HEK293 (cell line): Measurements from ENCODE around the gene UACA.
A peak's percentile ranks its signal among the peaks of the same experiment; 100 is the strongest.

Source experiments
- CTCF ChIA-PET: fragments of 350-600 bp; formaldehyde crosslinking; extraction: SDS; loops from one replicate; lab custom pipeline; 2021; ENCODE audit warnings: antibody characterized with exemption; lab: Yijun Ruan, JAX
- POLR2A ChIA-PET: fragments of 300-600 bp; formaldehyde crosslinking; extraction: SDS; loops from one replicate; lab custom pipeline; 2020; ENCODE audit warnings: antibody characterized with exemption, inconsistent platforms; lab: Yijun Ruan, JAX
- H3K27ac ChIP-seq: fragments of 200-500 bp; sonication (Bioruptor generic); 2 replicates; pipeline ENCODE4 v1.5.1; 2014; ENCODE audit warnings: low read depth, low read length, control low read depth, inconsistent platforms; ENCODE audit errors: extremely low read depth
- H3K36me3 ChIP-seq, 2 experiments: fragments of 200-500 bp in 1 of 2; sonication (Bioruptor generic) in 1 of 2; 1 replicate in 1 of 2; 2 replicates in 1 of 2; pipeline ENCODE4 v1.5.1; 2014 to 2017; ENCODE audit warnings: inconsistent platforms in 2 of 2, low read length in 2 of 2; ENCODE audit not compliant: control insufficient read depth in 2 of 2, insufficient read depth in 1 of 2
- H3K4me1 ChIP-seq: fragments of 200-500 bp; sonication (Bioruptor generic); 2 replicates; pipeline ENCODE4 v1.5.1; 2014; ENCODE audit warnings: mild to moderate bottlenecking, low read length, inconsistent platforms; ENCODE audit not compliant: control insufficient read depth, insufficient read depth
- H3K4me3 ChIP-seq: 2 replicates; pipeline ENCODE4 v1.5.1; 2011; ENCODE audit warnings: low read depth, mild to moderate bottlenecking, control low read depth, low read length, moderate library complexity
- H3K9me3 ChIP-seq: fragments of 200-500 bp; sonication (Bioruptor generic); 2 replicates; pipeline ENCODE4 v1.5.1; 2014; ENCODE audit warnings: low read depth, low read length, inconsistent platforms; ENCODE audit not compliant: control insufficient read depth, insufficient read depth
- BCL11B ChIP-seq: fragments of 450-650 bp; formaldehyde crosslinking; IDR thresholded peaks from 2 replicates; pipeline ENCODE4 v1.5.1; 2016; ENCODE audit warnings: low read depth, missing biosample characterization, missing genetic modification characterization
- EGR2 ChIP-seq: fragments of 450-650 bp; formaldehyde crosslinking; IDR thresholded peaks from 2 replicates; pipeline ENCODE4 v1.5.1; 2016; ENCODE audit warnings: low read depth, missing biosample characterization, missing genetic modification characterization
- GLI4 ChIP-seq: fragments of 450-650 bp; formaldehyde crosslinking; IDR thresholded peaks from 2 replicates; pipeline ENCODE4 v1.5.1; 2016; ENCODE audit warnings: missing biosample characterization, missing genetic modification characterization
- GLIS2 ChIP-seq: fragments of 450-650 bp; formaldehyde crosslinking; IDR thresholded peaks from 2 replicates; pipeline ENCODE4 v1.5.1; 2016; ENCODE audit warnings: missing biosample characterization, missing genetic modification characterization
- KLF7 ChIP-seq: fragments of 450-650 bp; formaldehyde crosslinking; IDR thresholded peaks from 2 replicates; pipeline ENCODE4 v1.5.1; 2016; ENCODE audit warnings: missing biosample characterization, missing genetic modification characterization, borderline replicate concordance
- MYNN ChIP-seq: fragments of 450-650 bp; formaldehyde crosslinking; IDR thresholded peaks from 2 replicates; pipeline ENCODE4 v1.5.1; 2016; ENCODE audit warnings: missing biosample characterization, missing genetic modification characterization, borderline replicate concordance
- SP7 ChIP-seq: fragments of 450-650 bp; formaldehyde crosslinking; IDR thresholded peaks from 2 replicates; pipeline ENCODE4 v1.5.1; 2016; ENCODE audit warnings: missing biosample characterization, missing genetic modification characterization
- ZFHX2 ChIP-seq: fragments of 450-650 bp; formaldehyde crosslinking; conservative IDR thresholded peaks from 2 replicates; pipeline ENCODE4 v1.5.1; 2016; ENCODE audit warnings: missing biosample characterization, missing genetic modification characterization
- ZNF132 ChIP-seq: fragments of 450-650 bp; formaldehyde crosslinking; IDR thresholded peaks from 2 replicates; pipeline ENCODE4 v1.5.1; 2017; ENCODE audit warnings: missing biosample characterization, missing genetic modification characterization, borderline replicate concordance
- ZNF146 ChIP-seq: fragments of 450-650 bp; formaldehyde crosslinking; IDR thresholded peaks from 2 replicates; pipeline ENCODE4 v1.5.1; 2016; ENCODE audit warnings: missing biosample characterization, missing genetic modification characterization
- ZNF223 ChIP-seq: fragments of 450-650 bp; formaldehyde crosslinking; IDR thresholded peaks from 2 replicates; pipeline ENCODE4 v1.5.1; 2016; ENCODE audit warnings: missing biosample characterization, missing genetic modification characterization
- ZNF248 ChIP-seq: fragments of 450-650 bp; formaldehyde crosslinking; IDR thresholded peaks from 2 replicates; pipeline ENCODE4 v1.5.1; 2017; ENCODE audit warnings: missing biosample characterization, missing genetic modification characterization
- ZNF335 ChIP-seq: fragments of 450-650 bp; formaldehyde crosslinking; conservative IDR thresholded peaks from 2 replicates; pipeline ENCODE4 v1.5.1; 2016; ENCODE audit warnings: missing biosample characterization, missing genetic modification characterization
- ZNF549 ChIP-seq: fragments of 450-650 bp; IDR thresholded peaks from 2 replicates; pipeline ENCODE4 v1.5.1; 2018; ENCODE audit warnings: missing biosample characterization, missing genetic modification characterization, mild to moderate bottlenecking, inconsistent platforms, moderate library complexity
- ZNF600 ChIP-seq: fragments of 450-650 bp; formaldehyde crosslinking; IDR thresholded peaks from 2 replicates; pipeline ENCODE4 v1.5.1; 2016; ENCODE audit warnings: missing biosample characterization, missing genetic modification characterization
- ZNF621 ChIP-seq: fragments of 450-650 bp; formaldehyde crosslinking; IDR thresholded peaks from 2 replicates; pipeline ENCODE4 v1.5.1; 2017; ENCODE audit warnings: missing biosample characterization, missing genetic modification characterization
- ZSCAN16 ChIP-seq: fragments of 450-650 bp; formaldehyde crosslinking; IDR thresholded peaks from 2 replicates; pipeline ENCODE4 v1.5.1; 2016; ENCODE audit warnings: missing biosample characterization, missing genetic modification characterization
- TF ChIP-seq, protein P1 (sequence below): fragments of 450-650 bp; formaldehyde crosslinking; IDR thresholded peaks from 2 replicates; pipeline ENCODE4 v1.5.1; 2016; ENCODE audit warnings: missing biosample characterization, missing genetic modification characterization
- TF ChIP-seq, protein P2 (sequence below): fragments of 450-650 bp; formaldehyde crosslinking; IDR thresholded peaks from 2 replicates; pipeline ENCODE4 v1.5.1; 2016; ENCODE audit warnings: missing biosample characterization, missing genetic modification characterization
- TF ChIP-seq, protein P3 (sequence below): fragments of 450-650 bp; formaldehyde crosslinking; IDR thresholded peaks from 2 replicates; pipeline ENCODE4 v1.5.1; 2016; ENCODE audit warnings: missing biosample characterization, missing genetic modification characterization
- TF ChIP-seq, protein P4 (sequence below): fragments of 450-650 bp; formaldehyde crosslinking; IDR thresholded peaks from 2 replicates; pipeline ENCODE4 v1.5.1; 2017; ENCODE audit warnings: missing biosample characterization, missing genetic modification characterization
- TF ChIP-seq, protein P5 (sequence below): fragments of 450-650 bp; formaldehyde crosslinking; IDR thresholded peaks from 2 replicates; pipeline ENCODE4 v1.5.0; 2017; ENCODE audit warnings: missing biosample characterization, missing genetic modification characterization, borderline replicate concordance

Gene UACA

DNA sequence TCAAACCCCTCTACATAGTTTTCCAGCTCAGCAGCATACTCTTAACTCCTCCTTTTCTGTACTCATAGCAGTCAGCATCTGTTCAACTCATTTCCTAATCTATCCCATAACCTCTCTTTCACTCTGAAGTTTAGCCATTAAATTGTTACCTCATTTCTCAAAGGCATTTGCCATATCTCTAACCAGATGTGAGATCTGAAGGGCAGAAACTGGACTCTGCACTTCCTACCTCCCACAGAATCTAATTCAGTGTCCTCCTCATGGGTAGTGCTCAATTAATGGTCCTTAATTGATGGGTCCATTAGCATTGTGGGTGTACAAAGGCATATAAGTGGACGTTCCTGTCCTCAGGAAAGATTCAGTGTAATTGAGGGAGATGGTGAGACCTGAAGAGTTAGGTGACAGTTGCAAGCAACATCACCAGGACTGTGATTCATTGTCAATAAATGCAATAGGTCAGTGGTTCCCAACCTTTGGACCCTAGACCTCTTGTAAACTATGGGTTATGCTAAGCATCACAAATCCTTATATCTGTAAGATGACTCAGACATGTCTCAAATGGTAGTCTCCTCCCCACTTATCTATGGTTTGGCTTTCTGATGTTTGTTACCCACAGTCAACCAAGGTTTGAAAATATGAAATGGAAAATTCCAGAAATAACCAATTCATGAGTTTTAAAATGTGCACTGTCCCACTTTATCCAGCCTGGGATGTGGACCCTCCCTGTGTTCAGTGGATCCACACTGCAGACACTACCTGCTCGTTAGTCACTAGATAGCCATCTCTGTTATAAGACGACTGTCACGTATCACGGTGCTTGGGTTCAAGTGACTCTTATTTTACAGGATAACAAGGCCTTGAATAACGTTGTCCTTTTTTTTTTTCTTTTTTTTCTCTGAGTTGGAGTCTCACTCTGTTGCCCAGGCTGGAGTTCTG lies 25.0 kb upstream of the UACA start:
- Histone ChIP-seq H3K4me3 (no peak overlapping the region), H3K36me3 (no peaks in the 10 kb centered on the region), H3K4me1 (no peaks in the 10 kb centered on the region), H3K9me3 (no peaks in the 10 kb centered on the region), H3K27ac (no peak overlapping the region)
- ChIA-PET CTCF (interaction anchor here (0.7 to 1.4 kb wide), 3 partner anchors 12 to 36 kb away, joined by 3 to 10 read pairs (median 4); no protein-coding TSS in a partner anchor), POLR2A (interaction anchor here (0.9 to 2.4 kb wide), 3 partner anchors 10 to 66 kb away, joined by 3 to 9 read pairs (median 6); partner anchors contain the start of gene UACA)
- TF ChIP-seq, protein P1, sequence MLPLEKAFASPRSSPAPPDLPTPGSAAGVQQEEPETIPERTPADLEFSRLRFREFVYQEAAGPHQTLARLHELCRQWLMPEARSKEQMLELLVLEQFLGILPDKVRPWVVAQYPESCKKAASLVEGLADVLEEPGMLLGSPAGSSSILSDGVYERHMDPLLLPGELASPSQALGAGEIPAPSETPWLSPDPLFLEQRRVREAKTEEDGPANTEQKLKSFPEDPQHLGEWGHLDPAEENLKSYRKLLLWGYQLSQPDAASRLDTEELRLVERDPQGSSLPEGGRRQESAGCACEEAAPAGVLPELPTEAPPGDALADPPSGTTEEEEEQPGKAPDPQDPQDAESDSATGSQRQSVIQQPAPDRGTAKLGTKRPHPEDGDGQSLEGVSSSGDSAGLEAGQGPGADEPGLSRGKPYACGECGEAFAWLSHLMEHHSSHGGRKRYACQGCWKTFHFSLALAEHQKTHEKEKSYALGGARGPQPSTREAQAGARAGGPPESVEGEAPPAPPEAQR (tag by site-specific recombination): no peak
- TF ChIP-seq BCL11B (no peak), GLIS2 (tag by site-specific recombination) (no peak), ZNF600 (0 out of 2 replicates have a peak, but pooled peaks have one; percentile 8), EGR2 (tag by site-specific recombination) (no peak), SP7 (tag by site-specific recombination) (peak; percentile 47), ZNF146 (tag by site-specific recombination) (no peak), ZNF132 (tag by site-specific recombination) (no peak), GLI4 (tag by site-specific recombination) (no peak), MYNN (tag by site-specific recombination) (no peak), ZNF335 (tag by site-specific recombination) (peak; percentile 62), ZSCAN16 (tag by site-specific recombination) (no peak), ZFHX2 (tag by site-specific recombination) (peak; percentile 52)
- TF ChIP-seq, protein P2, sequence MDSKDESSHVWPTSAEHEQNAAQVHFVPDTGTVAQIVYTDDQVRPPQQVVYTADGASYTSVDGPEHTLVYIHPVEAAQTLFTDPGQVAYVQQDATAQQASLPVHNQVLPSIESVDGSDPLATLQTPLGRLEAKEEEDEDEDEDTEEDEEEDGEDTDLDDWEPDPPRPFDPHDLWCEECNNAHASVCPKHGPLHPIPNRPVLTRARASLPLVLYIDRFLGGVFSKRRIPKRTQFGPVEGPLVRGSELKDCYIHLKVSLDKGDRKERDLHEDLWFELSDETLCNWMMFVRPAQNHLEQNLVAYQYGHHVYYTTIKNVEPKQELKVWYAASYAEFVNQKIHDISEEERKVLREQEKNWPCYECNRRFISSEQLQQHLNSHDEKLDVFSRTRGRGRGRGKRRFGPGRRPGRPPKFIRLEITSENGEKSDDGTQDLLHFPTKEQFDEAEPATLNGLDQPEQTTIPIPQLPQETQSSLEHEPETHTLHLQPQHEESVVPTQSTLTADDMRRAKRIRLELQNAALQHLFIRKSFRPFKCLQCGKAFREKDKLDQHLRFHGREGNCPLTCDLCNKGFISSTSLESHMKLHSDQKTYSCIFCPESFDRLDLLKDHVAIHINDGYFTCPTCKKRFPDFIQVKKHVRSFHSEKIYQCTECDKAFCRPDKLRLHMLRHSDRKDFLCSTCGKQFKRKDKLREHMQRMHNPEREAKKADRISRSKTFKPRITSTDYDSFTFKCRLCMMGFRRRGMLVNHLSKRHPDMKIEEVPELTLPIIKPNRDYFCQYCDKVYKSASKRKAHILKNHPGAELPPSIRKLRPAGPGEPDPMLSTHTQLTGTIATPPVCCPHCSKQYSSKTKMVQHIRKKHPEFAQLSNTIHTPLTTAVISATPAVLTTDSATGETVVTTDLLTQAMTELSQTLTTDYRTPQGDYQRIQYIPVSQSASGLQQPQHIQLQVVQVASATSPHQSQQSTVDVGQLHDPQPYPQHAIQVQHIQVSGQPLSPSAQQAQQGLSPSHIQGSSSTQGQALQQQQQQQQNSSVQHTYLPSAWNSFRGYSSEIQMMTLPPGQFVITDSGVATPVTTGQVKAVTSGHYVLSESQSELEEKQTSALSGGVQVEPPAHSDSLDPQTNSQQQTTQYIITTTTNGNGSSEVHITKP (tag by site-specific recombination): peak; percentile 32; the same call in 1 of the 2 replicates
- TF ChIP-seq, protein P3, sequence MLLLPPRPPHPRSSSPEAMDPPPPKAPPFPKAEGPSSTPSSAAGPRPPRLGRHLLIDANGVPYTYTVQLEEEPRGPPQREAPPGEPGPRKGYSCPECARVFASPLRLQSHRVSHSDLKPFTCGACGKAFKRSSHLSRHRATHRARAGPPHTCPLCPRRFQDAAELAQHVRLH (tag by site-specific recombination): no peak

DNA sequence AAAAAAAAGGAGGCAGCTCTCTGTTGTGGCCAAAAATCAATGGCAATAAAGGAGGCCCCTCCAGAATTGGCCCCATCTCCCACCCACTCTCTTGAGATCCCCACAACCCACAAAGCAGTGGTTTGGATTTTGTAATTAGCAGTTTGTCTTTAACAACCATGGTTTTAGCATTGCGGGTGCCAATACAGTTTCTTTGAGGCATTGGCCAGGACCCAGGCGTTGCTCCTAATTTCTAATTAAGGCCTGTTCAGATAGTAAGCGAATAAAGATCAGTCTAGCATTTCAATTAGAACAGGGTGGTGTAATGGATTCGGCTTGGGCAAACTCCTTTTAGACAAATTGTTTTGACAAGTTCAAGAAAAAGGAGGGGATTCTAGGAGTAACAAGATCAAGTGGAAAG lies 23.6 kb upstream of the UACA start:
- POLR2A ChIA-PET: interaction anchor here (1.0 to 1.1 kb wide), 2 partner anchors 9 to 24 kb away, joined by 5 to 6 read pairs; partner anchors contain the start of gene UACA
- CTCF ChIA-PET: no interaction called here
- TF ChIP-seq ZNF248 (tag by site-specific recombination) (no peak), ZNF621 (tag by site-specific recombination) (no peak), KLF7 (tag by site-specific recombination) (no peak), ZNF549 (tag by site-specific recombination) (no peak), ZNF223 (tag by site-specific recombination) (no peak), ZNF146 (tag by site-specific recombination) (no peak)
- TF ChIP-seq, protein P4, sequence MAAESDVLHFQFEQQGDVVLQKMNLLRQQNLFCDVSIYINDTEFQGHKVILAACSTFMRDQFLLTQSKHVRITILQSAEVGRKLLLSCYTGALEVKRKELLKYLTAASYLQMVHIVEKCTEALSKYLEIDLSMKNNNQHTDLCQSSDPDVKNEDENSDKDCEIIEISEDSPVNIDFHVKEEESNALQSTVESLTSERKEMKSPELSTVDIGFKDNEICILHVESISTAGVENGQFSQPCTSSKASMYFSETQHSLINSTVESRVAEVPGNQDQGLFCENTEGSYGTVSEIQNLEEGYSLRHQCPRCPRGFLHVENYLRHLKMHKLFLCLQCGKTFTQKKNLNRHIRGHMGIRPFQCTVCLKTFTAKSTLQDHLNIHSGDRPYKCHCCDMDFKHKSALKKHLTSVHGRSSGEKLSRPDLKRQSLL (tag by site-specific recombination): no peak
- TF ChIP-seq, protein P5, sequence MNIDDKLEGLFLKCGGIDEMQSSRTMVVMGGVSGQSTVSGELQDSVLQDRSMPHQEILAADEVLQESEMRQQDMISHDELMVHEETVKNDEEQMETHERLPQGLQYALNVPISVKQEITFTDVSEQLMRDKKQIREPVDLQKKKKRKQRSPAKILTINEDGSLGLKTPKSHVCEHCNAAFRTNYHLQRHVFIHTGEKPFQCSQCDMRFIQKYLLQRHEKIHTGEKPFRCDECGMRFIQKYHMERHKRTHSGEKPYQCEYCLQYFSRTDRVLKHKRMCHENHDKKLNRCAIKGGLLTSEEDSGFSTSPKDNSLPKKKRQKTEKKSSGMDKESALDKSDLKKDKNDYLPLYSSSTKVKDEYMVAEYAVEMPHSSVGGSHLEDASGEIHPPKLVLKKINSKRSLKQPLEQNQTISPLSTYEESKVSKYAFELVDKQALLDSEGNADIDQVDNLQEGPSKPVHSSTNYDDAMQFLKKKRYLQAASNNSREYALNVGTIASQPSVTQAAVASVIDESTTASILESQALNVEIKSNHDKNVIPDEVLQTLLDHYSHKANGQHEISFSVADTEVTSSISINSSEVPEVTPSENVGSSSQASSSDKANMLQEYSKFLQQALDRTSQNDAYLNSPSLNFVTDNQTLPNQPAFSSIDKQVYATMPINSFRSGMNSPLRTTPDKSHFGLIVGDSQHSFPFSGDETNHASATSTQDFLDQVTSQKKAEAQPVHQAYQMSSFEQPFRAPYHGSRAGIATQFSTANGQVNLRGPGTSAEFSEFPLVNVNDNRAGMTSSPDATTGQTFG (tag by site-specific recombination): no peak

More for the DNA sequence above, 23.6 kb upstream of the UACA start:
- H3K4me1 ChIP-seq: peaks cover 2% of the 10 kb centered on the region; the same call in 1 of the 2 replicates
- H3K36me3 ChIP-seq: no peaks in the 10 kb centered on the region
- H3K27ac ChIP-seq: no peak overlapping the region
- no peak overlapping the region for H3K4me3 ChIP-seq
- no peaks in the 10 kb centered on the region for H3K9me3 ChIP-seq
